Effector CD8-positive, alpha-beta T cell (primary cell): ENCODE results near the gene PROX1.
"Not testable (repeated sequence)": the region's sequence is repeated elsewhere in the genome, so short reads cannot be mapped to it uniquely, and the experiment has no call there.

Experiments
- DNase-seq: peaks from one replicate; lab custom pipeline; 2025; lab: John Stamatoyannopoulos, UW

PROX1 gene

DNA sequence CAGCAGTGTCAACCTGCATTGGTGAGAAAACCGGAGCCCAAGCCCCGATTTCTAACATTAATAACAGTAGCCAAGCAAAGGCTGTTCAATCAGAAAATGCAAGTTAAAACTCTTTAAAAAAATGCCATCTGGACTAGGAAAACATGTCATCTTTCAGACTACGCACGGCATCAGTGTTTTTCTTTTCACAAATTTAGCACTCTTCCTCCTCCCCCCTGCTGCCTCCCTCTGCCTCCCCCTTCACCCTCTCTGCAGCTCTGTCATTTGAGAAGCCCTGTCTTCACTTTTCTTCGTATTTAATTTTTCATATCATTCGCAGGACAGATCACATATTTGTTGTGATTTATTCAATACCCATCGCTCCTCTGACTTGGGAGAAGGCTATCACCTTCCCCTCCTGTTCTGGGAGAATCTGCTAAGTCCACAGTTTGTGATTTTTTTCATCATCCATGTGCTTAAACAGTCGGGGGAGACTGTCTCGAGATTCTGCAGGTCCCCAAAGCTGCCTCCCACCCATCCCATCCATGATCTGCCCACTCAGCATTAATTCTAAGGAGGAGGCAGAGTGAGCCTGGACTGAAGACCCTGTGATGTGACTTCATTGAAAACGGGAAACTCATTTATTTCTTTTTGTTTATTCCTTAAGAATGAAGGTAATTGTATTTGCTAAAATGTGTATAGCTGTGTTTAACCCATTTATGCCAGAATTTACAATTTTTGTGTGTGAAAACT lies 84.8 kb downstream of the PROX1 start:
- no peak for DNase-seq

DNA sequence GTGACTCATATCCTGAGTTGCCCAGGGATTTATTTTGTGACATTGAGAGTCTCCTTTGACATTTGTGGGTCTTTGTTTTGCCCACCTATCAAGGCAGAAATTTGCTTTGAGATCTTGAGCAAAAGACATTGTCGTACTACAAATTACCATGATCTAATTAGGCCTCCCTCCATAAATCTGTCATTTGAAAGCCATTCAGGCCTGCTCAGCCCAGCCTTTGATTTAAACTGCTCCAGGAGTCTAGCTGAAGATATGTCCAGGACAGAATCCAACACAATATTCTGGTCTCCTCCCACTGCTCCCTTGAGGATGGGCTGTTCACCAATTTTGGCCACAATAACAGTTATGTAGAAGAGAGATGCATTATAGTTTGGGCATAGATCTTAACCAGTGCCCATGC lies 86.7 kb downstream of the PROX1 start:
- no peak for DNase-seq

DNA sequence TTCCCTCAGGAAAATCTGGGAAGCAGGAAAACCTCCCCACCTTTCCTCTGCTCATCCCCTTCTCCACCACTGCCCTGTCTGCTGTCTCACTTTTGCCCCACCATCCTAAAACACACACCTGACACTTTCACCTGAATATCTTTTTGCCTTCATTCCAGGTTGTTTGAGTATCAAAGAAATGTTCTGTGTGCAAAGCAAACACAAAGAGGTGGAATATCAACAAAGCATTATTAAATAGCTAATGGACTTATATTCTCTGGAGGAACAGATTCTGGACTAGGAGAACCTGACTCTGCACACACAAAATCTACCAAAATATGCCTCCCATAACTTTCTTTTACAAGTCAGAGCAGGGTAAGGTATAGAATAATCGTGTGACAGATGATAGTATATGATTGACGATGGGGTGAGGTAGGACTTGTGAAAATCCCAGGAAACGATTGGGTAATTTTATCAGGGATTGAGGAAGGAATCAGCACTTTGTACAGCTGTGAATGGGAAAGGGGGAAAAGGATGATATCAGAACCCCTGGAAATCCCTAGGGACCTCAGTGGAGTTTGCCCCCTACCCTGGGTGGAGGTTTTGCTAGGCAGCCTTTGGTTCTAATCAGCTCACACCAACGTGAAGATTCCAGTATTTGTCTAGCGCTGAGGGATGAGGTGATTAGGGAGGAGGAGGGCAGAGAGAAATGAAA lies 87.7 kb downstream of the PROX1 start:
- no peak for DNase-seq

DNA sequence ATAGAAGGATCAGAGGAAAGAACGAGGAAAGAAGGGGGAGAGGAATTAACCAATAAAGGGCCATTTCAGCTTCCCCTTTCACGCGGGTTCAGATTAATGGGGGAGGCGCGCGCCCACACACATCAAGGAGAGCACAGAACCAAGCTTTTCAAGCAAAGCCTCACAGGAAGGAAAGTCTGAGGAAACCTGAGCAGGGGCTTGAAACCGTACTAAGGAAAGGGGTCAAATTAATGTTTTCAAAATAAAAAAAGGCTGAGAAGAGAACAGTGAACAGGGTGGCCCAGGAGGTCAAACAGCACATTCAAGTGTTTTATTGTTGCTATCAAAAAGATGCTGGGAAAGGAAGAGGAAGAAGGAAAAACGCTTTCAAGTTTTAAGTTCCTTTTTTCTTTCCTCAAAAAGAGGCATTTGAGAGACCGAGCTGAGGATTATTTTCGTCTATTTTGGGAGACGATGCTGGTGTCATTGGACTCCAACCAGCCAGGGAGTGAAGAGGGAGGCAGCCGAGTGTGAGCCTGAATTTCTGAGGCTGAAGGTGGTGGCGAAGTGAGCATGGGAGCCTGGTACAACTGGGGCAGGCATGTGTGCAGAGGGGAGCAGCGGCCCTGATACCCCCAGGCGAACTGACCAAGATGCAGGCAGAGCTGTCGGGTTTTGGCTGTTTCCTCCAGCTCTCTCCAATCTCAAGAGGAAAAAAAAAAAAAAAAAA lies 88.4 kb downstream of the PROX1 start:
- no peak for DNase-seq

DNA sequence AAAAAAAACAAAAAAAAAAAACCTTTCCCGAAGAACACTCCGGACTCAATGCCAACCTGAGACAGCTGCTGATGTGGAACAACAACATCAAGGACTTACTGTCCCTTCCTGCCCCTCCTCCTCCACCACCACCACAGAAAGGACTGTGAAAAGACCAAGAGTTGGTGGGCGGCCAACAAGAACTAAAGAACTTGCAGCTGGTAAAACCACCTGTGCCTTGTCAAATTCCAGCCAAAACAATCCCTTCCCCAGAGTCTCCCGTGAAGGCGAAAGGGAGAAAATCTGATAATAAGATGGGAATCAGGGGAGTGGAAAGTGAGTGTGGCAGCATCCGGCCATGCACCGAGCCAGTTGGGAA lies 88.9 kb downstream of the PROX1 start:
- DNase-seq, result no peak

DNA sequence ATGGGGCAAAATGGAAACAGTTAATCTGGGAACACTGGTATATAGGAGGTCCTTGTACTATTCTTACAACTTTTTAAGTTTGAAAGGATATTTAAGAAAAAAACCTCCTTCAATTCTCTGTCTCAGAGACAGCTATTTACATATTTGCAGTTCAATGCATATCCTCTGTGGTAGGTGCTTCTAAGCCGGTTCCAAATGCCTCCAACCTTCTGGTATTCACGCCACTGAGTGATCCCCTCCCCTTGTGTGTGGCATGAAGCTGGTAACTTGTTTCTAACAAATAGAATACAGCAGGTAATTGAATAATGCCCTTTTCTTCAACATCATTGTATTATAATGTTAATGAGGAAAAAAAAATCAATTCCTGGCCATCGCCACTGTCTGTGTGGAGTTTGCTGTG lies 91.2 kb downstream of the PROX1 start:
- DNase-seq, result no peak

DNA sequence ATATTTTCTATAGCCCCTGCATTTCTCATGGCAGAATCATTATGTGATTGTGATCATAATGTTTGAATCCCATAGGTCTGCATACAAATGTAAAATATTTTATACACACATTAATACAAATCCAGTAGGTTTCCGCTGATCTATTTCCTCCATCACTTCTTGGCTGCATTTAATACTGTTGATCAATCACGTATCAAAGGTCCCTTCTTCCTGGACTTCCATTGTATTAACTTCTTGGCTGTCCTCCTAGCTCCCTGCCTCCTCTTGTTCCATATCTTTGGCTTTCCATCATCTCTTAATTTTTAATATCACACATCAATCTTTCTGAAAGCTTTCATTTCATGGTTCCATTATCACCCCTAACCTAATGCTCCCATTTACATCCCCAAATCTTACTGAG lies 97.6 kb downstream of the PROX1 start:
- no peak for DNase-seq

DNA sequence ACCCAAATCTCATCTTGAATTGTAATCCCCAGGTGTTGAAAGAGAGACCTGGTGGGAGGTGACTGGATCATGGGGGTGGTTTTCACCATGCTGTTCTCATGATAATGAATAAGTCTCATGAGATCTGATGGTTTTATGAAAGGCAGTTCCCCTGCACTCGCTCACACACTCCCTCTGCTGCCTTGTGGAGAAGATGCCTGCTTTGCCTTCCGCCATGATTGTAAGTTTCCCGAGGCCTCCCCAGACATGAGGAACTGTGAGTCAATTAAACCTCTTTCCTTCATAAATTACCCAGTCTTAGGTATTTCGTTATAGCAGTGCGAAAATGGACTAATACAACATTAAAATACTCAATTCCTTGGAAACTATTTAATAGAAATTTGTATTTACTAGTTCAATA lies 99.2 kb downstream of the PROX1 start:
- no peak for DNase-seq

DNA sequence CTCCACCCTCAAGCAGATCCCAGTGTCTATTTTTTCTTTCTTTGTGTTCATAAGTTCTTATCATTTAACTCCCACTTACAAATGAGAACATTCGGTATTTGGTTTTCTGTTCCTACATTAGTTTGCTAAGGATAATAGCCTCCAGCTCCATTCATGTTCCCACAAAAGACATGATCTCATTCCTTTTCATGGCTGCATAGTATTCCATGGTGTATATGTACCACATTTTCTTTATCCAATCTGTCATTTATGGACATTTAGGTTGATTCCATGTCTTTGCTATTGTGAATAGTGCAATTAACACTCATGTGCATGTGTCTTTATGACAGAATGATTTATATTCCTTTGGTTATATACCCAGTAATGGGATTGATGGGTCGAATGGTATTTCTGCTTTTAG lies 101.2 kb downstream of the PROX1 start:
- DNase-seq, result not testable (repeated sequence)
